Fibroblast of pulmonary artery (primary cell): ENCODE results near the gene SOWAHC.

Source experiments
- DNase-seq: peaks from one replicate; pipeline ENCODE4 v3.0.0-alpha.2; 2010; ENCODE audit warnings: low read depth
- H3K4me3 ChIP-seq: replicated peaks from 2 replicates; pipeline ENCODE4 v1.5.1; 2011; ENCODE audit warnings: low read depth, mild to moderate bottlenecking, control low read depth, low read length, moderate library complexity
- CTCF ChIP-seq: IDR thresholded peaks from 2 replicates; pipeline ENCODE4 v1.5.1; 2011; ENCODE audit warnings: mild to moderate bottlenecking, control low read depth, low read length, inconsistent platforms; ENCODE audit errors: missing control alignments

Gene SOWAHC

GRCh38 chr2:109630441-109631430 is 16.6 kb downstream of the SOWAHC start:
- TF ChIP-seq CTCF, result no peak
- DNase-seq, result no peak
- H3K4me3 ChIP-seq, result no peak overlapping the region

GRCh38 chr2:109631741-109632140 is 17.6 kb downstream of the SOWAHC start:
- DNase-seq, result no peak
- H3K4me3 ChIP-seq, result no peak overlapping the region
- no peak for TF ChIP-seq CTCF

- DNase-seq, result no peak
- H3K4me3 ChIP-seq, result no peak overlapping the region
- TF ChIP-seq CTCF, result no peak
These were observed 18.1 kb downstream of the SOWAHC start for GRCh38 chr2:109632158-109632789.

GRCh38 chr2:109633284-109633961 is 19.3 kb downstream of the SOWAHC start:
- no peak for DNase-seq
- no peak overlapping the region for H3K4me3 ChIP-seq
- TF ChIP-seq CTCF, result no peak

- H3K4me3 ChIP-seq, result no peak overlapping the region
- TF ChIP-seq CTCF, result no peak
- no peak for DNase-seq
These were observed 21.5 kb downstream of the SOWAHC start for GRCh38 chr2:109635426-109636304.

- peak; percentile 71 for DNase-seq
- H3K4me3 ChIP-seq, result no peak overlapping the region
- no peak for TF ChIP-seq CTCF
These were observed 22.2 kb downstream of the SOWAHC start for GRCh38 chr2:109636317-109636716.
